Dermis microvascular lymphatic vessel endothelial cell (primary cell): Measurements from ENCODE around the gene KCNK16. TPM values are rescaled to one million over a fixed set of nuclear protein-coding genes. Genes with fewer than 3 reads are reported as not detected.

Source experiments
- DNase-seq, 2 donors: peaks; one replicate each; pipeline versions ENCODE4 v3.0.0 to v3.0.0-alpha.2; 2010; ENCODE audit warnings: low read depth in 2 of 2
- total RNA-seq: library from RNA; depleted of rRNA; stranded (reverse); fragments of >200 nt; gene quantifications from 2 replicates; pipeline ENCODE4 v1.2.1, GENCODE V29; 2014

KCNK16 gene
- total RNA-seq, 1 donor from 2014 or later: not detected

GRCh38 chr6:39276379-39276995 is 46.0 kb downstream of the KCNK16 start:
- no peak for DNase-seq

GRCh38 chr6:39274903-39275302 is 47.6 kb downstream of the KCNK16 start:
- no peak for DNase-seq

GRCh38 chr6:39274471-39274870 is 48.0 kb downstream of the KCNK16 start:
- no peak for DNase-seq

DNA sequence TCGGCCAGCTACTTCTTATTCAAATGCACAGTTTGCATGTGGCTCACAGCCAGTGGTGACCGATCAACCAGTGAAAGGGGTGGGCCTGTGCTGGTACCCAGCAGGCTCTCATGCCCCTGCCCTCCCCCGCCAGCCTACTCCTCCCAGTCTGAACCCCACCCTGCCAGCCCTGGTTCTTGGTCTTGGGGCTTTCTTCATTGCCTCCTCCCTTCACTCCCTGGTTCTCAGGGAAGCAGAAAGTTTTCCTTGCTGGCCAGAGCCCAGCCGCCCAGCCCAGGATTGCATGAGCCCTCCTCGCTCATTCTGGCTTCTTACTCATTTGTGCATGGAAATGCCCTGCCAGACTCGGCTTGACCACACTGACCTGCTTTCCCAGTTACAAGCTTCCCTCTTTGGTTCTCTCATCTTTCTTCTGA is 49.1 kb downstream of the KCNK16 start:
- DNase-seq: no peak

DNA sequence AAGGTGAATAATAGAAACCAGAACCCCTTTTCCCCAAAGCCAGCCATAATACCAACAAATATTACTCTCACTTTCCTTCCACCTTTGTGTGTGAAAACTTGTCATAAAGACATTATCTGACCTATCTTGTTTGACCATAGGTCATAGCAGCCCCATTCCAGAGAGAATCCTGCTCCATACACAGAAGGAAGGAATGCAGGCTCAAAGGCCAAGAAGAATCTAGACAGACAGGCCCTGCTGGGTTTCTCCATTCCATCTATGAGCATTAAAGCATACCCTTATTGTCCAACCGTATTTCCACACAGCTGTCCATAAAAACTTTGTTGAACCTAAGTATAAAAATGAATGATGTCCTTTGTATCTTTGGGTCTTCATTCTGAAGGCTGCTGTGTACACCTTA is 52.5 kb downstream of the KCNK16 start:
- no peak for DNase-seq

DNA sequence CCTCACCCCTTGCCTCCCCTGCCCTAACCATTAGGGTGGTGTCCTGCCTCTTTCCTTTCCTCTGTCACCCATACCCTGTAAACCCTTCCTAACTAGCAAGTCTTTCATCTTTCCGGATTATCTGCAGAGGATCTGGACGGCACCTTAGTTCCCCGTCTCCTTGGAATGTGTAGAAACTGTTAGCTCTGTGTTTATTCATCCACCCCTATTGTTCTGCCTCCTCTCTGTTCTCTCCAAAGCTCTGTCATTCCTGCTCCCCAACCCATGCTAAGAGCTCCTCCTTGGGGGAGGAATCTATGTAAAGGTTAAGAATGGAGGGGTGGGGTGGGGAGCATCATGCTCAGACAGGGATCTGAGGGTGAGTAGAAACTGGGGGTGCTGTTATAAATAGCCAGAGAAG is 53.8 kb downstream of the KCNK16 start:
- no peak for DNase-seq

GRCh38 chr6:39268171-39268570 is 54.3 kb downstream of the KCNK16 start:
- DNase-seq: no peak

DNA sequence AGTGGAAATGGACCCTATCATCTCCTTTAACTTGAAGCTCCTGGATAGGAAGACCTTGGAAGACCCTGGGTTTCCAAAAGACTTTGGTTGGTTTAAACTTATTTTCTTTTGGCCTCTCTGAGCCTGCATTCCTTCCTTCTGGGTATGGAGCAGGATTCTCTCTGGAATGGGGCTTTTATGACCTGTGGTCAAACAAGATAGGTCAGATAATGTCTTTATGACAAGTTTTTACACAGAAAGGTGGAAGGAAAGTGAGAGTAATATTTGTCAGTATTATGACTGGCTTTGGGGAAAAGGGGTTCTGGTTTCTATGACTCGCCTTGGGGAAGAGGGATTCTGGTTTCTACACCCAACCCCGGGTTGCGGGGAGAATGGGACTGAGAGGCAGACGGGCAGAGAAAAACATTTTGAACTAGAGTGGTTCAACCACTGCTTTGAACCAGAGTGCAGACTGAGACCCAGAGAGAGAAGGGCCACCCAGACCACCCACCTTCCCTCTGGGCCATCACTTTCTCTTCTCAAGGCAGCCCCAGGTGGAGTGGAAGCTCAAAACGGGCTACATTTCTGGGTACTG is 55.6 kb downstream of the KCNK16 start:
- no peak for DNase-seq

GRCh38 chr6:39266375-39266774 is 56.1 kb downstream of the KCNK16 start:
- DNase-seq: no peak

Other genes starting within 250 kb of the KCNK16 start
- 8.0 and 10.1 TPM in 2 replicates for gene SAYSD1, start 207.5 kb downstream of the KCNK16 start, total RNA-seq
- gene KCNK5, start 93.2 kb downstream of the KCNK16 start, total RNA-seq: not detected in 2 replicates
- gene KCNK17, start 8.3 kb downstream of the KCNK16 start, total RNA-seq: not detected in 2 replicates